Measurements from ENCODE around the gene SECISBP2. TPM values are rescaled to one million over a fixed set of nuclear protein-coding genes. Genes with fewer than 3 reads are reported as not detected.
A peak's percentile ranks its signal among the peaks of the same experiment; 100 is the strongest.
"Not testable (repeated sequence)": the region's sequence is repeated elsewhere in the genome, so short reads cannot be mapped to it uniquely, and the experiment has no call there.

Gene SECISBP2
- total RNA-seq, 1 donor from 2014 or later, result 32.3 TPM

DNA sequence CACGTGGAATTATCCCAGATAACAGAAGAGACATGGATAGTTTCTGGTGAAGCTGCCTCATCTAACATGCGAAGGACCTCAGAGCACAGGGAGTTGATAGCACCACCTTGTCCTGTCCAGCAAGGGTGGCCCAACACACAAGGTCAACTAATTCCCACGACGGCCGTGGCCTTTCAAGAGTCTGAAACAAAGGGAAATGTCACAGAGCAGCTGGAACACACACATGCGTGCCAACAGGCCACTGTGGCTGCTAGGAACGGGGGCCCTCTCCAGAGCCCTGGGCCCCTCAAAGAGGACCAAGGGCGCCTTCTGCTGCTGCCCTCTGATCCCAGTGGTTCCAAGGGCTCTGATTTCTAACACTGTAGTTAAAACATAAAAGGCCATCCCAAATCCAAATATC, 50.7 kb downstream of the SECISBP2 start:
- no peak for DNase-seq (ENCODE audit: low read depth)
- no peak overlapping the region for H3K4me3 ChIP-seq (ENCODE audit: low read depth, low read length)
- TF ChIP-seq, protein P1, sequence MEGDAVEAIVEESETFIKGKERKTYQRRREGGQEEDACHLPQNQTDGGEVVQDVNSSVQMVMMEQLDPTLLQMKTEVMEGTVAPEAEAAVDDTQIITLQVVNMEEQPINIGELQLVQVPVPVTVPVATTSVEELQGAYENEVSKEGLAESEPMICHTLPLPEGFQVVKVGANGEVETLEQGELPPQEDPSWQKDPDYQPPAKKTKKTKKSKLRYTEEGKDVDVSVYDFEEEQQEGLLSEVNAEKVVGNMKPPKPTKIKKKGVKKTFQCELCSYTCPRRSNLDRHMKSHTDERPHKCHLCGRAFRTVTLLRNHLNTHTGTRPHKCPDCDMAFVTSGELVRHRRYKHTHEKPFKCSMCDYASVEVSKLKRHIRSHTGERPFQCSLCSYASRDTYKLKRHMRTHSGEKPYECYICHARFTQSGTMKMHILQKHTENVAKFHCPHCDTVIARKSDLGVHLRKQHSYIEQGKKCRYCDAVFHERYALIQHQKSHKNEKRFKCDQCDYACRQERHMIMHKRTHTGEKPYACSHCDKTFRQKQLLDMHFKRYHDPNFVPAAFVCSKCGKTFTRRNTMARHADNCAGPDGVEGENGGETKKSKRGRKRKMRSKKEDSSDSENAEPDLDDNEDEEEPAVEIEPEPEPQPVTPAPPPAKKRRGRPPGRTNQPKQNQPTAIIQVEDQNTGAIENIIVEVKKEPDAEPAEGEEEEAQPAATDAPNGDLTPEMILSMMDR (conservative IDR thresholded peaks at IDR 0.05; ENCODE audit: low read depth, low read length), result no peak

DNA sequence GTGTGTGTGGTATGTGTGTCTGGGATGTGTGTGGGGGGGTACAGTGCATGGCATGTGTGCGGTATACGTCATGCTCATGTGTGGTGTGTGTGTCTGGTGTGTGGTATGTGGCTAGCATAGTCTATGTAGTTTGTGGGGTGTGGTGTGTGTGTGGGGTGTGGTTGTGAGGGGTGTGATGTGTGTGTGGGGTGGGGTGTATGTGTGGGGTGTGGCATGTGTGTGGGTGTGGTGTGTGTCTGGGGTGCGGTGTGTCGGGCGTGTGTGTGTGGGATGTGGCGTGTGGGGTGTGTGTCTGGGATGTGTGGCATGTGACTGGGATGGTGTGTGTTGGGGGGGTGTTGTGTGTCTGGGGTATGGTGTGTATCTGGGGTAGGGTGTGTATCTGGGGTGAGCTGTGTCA, 52.3 kb downstream of the SECISBP2 start:
- TF ChIP-seq, protein P1 (conservative IDR thresholded peaks at IDR 0.05; ENCODE audit: low read depth, low read length), result no peak
- no peak for DNase-seq (ENCODE audit: low read depth)
- H3K4me3 ChIP-seq (ENCODE audit: low read depth, low read length), result no peak overlapping the region

DNA sequence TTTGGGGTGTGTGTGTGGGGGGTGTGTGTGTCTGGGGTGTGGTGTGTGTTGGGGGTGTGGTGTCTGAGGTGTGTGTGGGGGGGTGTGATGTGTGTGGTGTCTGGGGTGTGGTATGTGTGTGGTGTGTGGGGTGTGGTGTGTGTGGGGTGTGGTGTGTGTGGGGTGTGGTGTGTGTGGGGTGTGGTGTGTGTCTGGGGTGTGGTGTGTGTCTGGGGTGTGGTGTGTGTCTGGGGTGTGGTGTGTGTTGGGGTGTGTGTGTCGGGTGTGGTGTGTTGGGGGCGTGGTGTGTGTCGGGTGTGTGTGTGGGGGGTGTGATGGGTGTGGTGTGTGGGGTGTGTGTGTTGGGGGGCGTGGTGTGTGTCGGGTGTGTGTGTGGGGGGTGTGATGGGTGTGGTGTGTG, 53.5 kb downstream of the SECISBP2 start:
- not testable (repeated sequence) for H3K4me3 ChIP-seq (ENCODE audit: low read depth, low read length); DNase-seq (ENCODE audit: low read depth)

DNA sequence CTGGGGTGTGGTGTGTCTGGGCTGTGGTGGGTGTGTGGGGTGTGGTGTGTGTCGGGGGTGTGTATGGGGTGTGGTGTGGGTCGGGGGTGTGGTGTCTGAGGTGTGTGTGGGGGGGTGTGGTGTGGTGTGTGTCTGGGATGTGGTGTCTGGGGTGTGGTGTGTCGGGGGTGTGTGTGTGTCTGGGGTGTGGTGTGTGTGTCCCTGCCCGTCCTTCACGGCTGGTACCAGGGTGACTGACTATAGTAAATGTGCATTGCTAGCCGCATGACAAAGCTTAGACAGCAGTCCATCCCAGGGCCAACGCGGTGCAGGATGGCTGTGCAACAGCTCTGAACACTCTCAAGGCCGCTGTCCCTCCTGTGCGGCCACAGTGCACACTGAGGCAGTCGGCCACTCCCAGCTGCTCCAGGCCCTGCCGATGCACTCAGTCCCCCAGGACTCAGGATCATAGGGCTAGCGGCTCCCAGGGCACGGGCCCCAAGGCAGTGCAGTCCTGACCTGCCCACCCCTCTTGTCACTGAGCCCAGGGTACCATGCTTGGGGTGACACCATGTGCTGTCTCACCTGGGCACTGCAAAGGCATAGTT, 54.0 kb downstream of the SECISBP2 start:
- no peak overlapping the region for H3K4me3 ChIP-seq (ENCODE audit: low read depth, low read length)
- TF ChIP-seq, protein P1 (conservative IDR thresholded peaks at IDR 0.05; ENCODE audit: low read depth, low read length), result no peak
- no peak for DNase-seq (ENCODE audit: low read depth)

DNA sequence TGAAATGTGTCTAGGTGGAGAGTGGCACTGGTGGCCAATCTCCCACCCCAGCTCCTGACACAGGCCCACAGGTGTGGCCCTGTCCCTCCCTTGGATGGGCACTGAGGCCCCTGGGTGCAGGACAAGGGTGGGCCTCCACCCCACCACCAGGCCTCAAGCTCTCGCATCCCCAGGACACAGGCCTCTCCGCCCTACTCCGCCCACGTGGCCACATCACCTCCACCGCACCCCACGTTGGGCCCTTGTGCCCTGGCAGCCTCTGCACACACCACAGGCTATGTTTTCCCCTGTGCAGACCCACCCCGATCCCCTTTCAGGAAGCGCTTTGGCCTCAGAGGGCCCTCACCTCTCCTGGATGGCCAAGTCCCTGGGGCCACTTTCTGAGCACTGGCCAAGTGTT, 54.7 kb downstream of the SECISBP2 start:
- no peak for DNase-seq (ENCODE audit: low read depth)
- no peak overlapping the region for H3K4me3 ChIP-seq (ENCODE audit: low read depth, low read length)
- TF ChIP-seq, protein P1 (conservative IDR thresholded peaks at IDR 0.05; ENCODE audit: low read depth, low read length), result no peak

DNA sequence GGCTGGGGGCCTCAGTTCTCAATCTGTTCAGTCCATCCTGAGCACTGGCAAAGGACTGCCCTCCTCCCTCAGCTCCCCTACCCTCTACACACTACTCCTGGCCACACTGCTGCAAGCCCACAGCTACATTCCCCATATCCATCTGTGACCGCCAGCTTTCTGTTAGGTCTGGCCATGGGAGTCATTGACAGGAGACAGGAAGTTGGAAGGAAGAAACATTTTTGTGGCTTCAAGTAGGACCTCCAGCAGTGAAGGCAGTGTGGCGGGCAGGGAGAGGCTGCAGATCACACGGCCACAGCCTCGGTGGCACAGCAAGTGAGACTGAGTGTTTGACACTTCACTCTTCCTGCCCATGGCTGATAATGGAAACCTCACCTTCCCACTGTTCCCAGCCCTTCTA, 55.9 kb downstream of the SECISBP2 start:
- DNase-seq (ENCODE audit: low read depth), result no peak
- TF ChIP-seq, protein P1 (conservative IDR thresholded peaks at IDR 0.05; ENCODE audit: low read depth, low read length), result no peak
- no peak overlapping the region for H3K4me3 ChIP-seq (ENCODE audit: low read depth, low read length)

DNA sequence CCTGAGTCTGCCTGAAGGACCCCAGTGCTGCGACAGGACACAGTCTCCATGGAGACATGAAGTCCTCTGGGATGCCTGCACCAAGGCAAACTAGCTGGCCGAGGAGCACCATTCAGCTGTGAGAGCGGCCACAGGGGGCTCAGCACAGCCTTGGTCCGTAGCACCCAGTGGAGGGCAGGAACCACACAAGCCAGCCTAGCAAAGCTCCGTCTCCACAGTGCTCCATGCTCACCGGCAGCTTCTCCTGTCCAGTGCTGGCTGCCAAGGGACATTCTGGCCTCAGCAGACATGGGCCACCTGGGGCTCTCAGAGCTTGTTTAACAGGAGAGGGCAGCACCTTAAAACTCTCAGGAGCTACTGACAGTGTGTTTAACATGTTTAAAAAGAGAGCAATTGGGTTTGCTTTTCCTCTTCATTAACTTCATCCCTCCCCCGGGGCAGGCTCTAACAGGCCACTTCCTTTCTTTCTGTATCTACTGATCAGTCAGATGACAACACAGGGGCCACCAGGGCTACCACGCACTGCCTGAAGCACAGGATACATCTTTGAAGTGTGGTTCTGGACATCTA, 57.0 kb downstream of the SECISBP2 start:
- TF ChIP-seq, protein P1 (conservative IDR thresholded peaks at IDR 0.05; ENCODE audit: low read depth, low read length), result peak; percentile 4
- DNase-seq (ENCODE audit: low read depth), result no peak
- no peak overlapping the region for H3K4me3 ChIP-seq (ENCODE audit: low read depth, low read length)
